Mesenchymal stem cell (in vitro differentiated cells and primary cell): Measurements from ENCODE around the gene HSPA1A.

Experiments used
- DNase-seq: peaks from one replicate; pipeline ENCODE4 v3.0.0-alpha.2; 2013
- H2AFZ ChIP-seq: one replicate; pipeline ENCODE4 v1.6.1; 2013; ENCODE audit warnings: low read depth, mild to moderate bottlenecking, control low read depth, inconsistent platforms, low read length, moderate library complexity
- H2AK5ac ChIP-seq: 2 replicates; pipeline ENCODE4 v1.6.1; 2013; ENCODE audit warnings: low read length, moderate library complexity, mild to moderate bottlenecking, inconsistent platforms; ENCODE audit not compliant: severe bottlenecking
- H2BK120ac ChIP-seq: one replicate; pipeline ENCODE4 v1.6.1; 2013; ENCODE audit warnings: low read depth, mild to moderate bottlenecking, inconsistent platforms, low read length, moderate library complexity
- H2BK12ac ChIP-seq, 2 experiments: one replicate each; pipeline ENCODE4 v1.6.1; 2013; ENCODE audit warnings: inconsistent platforms in 2 of 2, low read length in 2 of 2, mild to moderate bottlenecking in 2 of 2, moderate library complexity in 2 of 2, control low read depth in 1 of 2
- H2BK15ac ChIP-seq: one replicate; pipeline ENCODE4 v1.6.1; 2013; ENCODE audit warnings: mild to moderate bottlenecking, low read depth, inconsistent platforms; ENCODE audit not compliant: poor library complexity, severe bottlenecking
- H2BK5ac ChIP-seq: 2 replicates; pipeline ENCODE4 v1.6.1; 2013; ENCODE audit warnings: low read depth, mild to moderate bottlenecking, low read length, control low read depth, inconsistent platforms; ENCODE audit not compliant: poor library complexity, severe bottlenecking
- H3K14ac ChIP-seq, 2 experiments: one replicate each; pipeline ENCODE4 v1.6.1; 2013; ENCODE audit warnings: inconsistent platforms in 2 of 2, low read length in 2 of 2, control low read depth in 1 of 2, mild to moderate bottlenecking in 1 of 2, moderate library complexity in 1 of 2
- H3K18ac ChIP-seq, 2 experiments: one replicate each; pipeline ENCODE4 v1.6.1; 2013; ENCODE audit warnings: inconsistent platforms in 2 of 2, low read length in 2 of 2, control low read depth in 1 of 2, low read depth in 1 of 2, mild to moderate bottlenecking in 1 of 2
- H3K23ac ChIP-seq, 2 experiments: one replicate each; pipeline ENCODE4 v1.6.1; 2013; ENCODE audit warnings: inconsistent platforms in 2 of 2, low read length in 2 of 2, mild to moderate bottlenecking in 2 of 2, moderate library complexity in 2 of 2, control low read depth in 1 of 2
- H3K27ac ChIP-seq: 2 replicates; pipeline ENCODE4 v1.5.1; 2013; ENCODE audit warnings: mild to moderate bottlenecking, moderate library complexity, low read length, control low read depth, inconsistent platforms; ENCODE audit not compliant: poor library complexity, severe bottlenecking
- H3K27me3 ChIP-seq, 2 experiments: 2 replicates each; pipeline versions ENCODE4 v1.6.1 to v1.7.0; 2013; ENCODE audit warnings: low read length in 2 of 2, mild to moderate bottlenecking in 2 of 2, moderate library complexity in 2 of 2, control low read depth in 1 of 2, inconsistent platforms in 1 of 2; ENCODE audit not compliant: control insufficient read depth in 1 of 2, insufficient read depth in 1 of 2
- H3K36me3 ChIP-seq, 2 experiments: 2 replicates each; pipeline versions ENCODE4 v1.6.1 to v1.7.0; 2013; ENCODE audit warnings: low read length in 2 of 2, control low read depth in 1 of 2, inconsistent platforms in 1 of 2, low read depth in 1 of 2, mild to moderate bottlenecking in 1 of 2; ENCODE audit not compliant: insufficient read depth in 2 of 2, control insufficient read depth in 1 of 2
- H3K4ac ChIP-seq, 2 experiments: one replicate each; pipeline ENCODE4 v1.6.1; 2013; ENCODE audit warnings: inconsistent platforms in 2 of 2, low read length in 2 of 2, mild to moderate bottlenecking in 2 of 2, moderate library complexity in 2 of 2, control low read depth in 1 of 2, low read depth in 1 of 2
- H3K4me1 ChIP-seq: 2 replicates; pipeline ENCODE4 v1.6.1; 2013; ENCODE audit warnings: low read depth, low read length, control low read depth; ENCODE audit not compliant: control insufficient read depth, insufficient read depth
- H3K4me2 ChIP-seq: 2 replicates; pipeline ENCODE4 v1.6.1; 2013; ENCODE audit warnings: low read length, mild to moderate bottlenecking, inconsistent platforms; ENCODE audit not compliant: poor library complexity, severe bottlenecking
- H3K4me3 ChIP-seq, 2 experiments: 2 replicates each; pipeline versions ENCODE4 v1.5.1 to v1.7.0; 2013; ENCODE audit warnings: low read length in 2 of 2, mild to moderate bottlenecking in 2 of 2, control low read depth in 1 of 2, low read depth in 1 of 2; ENCODE audit not compliant: insufficient read depth in 1 of 2
- H3K79me1 ChIP-seq: replicated peaks from 2 replicates; pipeline ENCODE4 v1.6.1; 2013; ENCODE audit warnings: mild to moderate bottlenecking, control low read depth, low read length, inconsistent platforms; ENCODE audit not compliant: poor library complexity, severe bottlenecking
- H3K9ac ChIP-seq: 2 replicates; pipeline ENCODE4 v1.7.0; 2013; ENCODE audit warnings: mild to moderate bottlenecking, low read length, moderate library complexity
- H3K9me3 ChIP-seq: 2 replicates; pipeline ENCODE4 v1.7.0; 2013; ENCODE audit warnings: mild to moderate bottlenecking, low read length; ENCODE audit not compliant: control insufficient read depth
- H4K8ac ChIP-seq: one replicate; pipeline ENCODE4 v1.6.1; 2013; ENCODE audit warnings: inconsistent platforms, mild to moderate bottlenecking, low read length, moderate library complexity
- H4K91ac ChIP-seq: one replicate; pipeline ENCODE4 v1.6.1; 2013; ENCODE audit warnings: mild to moderate bottlenecking, low read length, inconsistent platforms
- WGBS: methylation state at CpG from one replicate; pipeline ENCODE4 v1.1.7; 2013; ENCODE audit warnings: mixed read lengths; 5-methylcytosine and 5-hydroxymethylcytosine counted together

Gene HSPA1A

DNA sequence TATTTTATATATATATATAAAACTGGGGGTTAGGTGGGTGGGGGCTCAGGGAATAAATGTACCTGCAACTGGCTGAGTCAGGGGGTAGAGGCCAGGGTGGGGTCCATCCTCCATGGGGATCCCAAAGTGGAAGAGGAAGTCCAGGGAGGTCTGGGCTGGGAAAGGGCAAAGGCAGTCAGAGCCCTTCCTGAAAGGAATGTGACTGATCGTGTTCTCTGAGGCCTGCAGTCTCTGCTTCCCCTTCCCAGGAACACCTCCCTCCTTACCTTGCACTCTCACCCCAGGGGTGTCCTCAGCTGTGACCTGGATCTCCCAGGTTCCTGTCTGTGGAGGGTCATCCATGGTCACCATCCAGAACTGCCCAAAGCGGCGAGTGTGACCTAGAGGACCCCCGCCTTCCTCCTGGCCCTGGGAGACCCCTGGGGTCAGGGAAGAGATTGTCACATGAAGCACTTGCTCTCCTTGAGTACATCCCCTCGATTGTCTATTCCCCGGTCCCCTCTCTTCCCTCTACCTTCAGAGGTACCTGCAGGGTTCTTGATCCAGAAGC is 48.2 kb upstream of the HSPA1A start:
- 83% methylated on average over 6 of the region's 6 CpGs for WGBS
- H3K4me1 ChIP-seq = peaks cover 12% of the 10 kb centered on the region
- peak overlapping the region in 1 of 2 experiments; percentile 82 for H3K14ac ChIP-seq
- no peak for DNase-seq
- no peak overlapping the region for H2BK120ac ChIP-seq
- H2BK5ac ChIP-seq = no peak overlapping the region
- no peak overlapping the region for H4K8ac ChIP-seq
- H2BK12ac ChIP-seq = no peak overlapping the region
- no peak overlapping the region for H3K4me2 ChIP-seq
- no peak overlapping the region for H2AFZ ChIP-seq
- H3K9me3 ChIP-seq = no peaks in the 10 kb centered on the region
- H2BK15ac ChIP-seq = peak overlapping the region; percentile 60
- H3K18ac ChIP-seq = no peak overlapping the region
- no peak overlapping the region for H3K27ac ChIP-seq
- H2AK5ac ChIP-seq = no peak overlapping the region
- H3K36me3 ChIP-seq = peaks cover 2 to 8% of the 10 kb centered on the region in 2 experiments
- H3K4ac ChIP-seq = no peak overlapping the region
- no peak overlapping the region for H3K23ac ChIP-seq
- peaks cover 0 to 6% of the 10 kb centered on the region in 2 experiments for H3K27me3 ChIP-seq
- H4K91ac ChIP-seq = no peak overlapping the region
- no peak overlapping the region for H3K9ac ChIP-seq
- H3K4me3 ChIP-seq = no peak overlapping the region
- no peaks in the 10 kb centered on the region for H3K79me1 ChIP-seq

- Histone ChIP-seq H2BK120ac (no peak overlapping the region), H3K27me3 (peaks cover 0 to 6% of the 10 kb centered on the region in 2 experiments), H4K8ac (no peak overlapping the region), H3K4me3 (no peak overlapping the region), H3K23ac (no peak overlapping the region), H3K4me1 (peaks cover 7% of the 10 kb centered on the region), H2AFZ (no peak overlapping the region), H2BK12ac (no peak overlapping the region), H3K79me1 (no peaks in the 10 kb centered on the region), H4K91ac (no peak overlapping the region), H3K9me3 (no peaks in the 10 kb centered on the region), H3K18ac (no peak overlapping the region), H3K27ac (no peak overlapping the region), H3K36me3 (peaks cover 0 to 3% of the 10 kb centered on the region in 2 experiments), H3K4ac (peak overlapping the region in 1 of 2 experiments; percentile 54), H3K4me2 (no peak overlapping the region), H2AK5ac (no peak overlapping the region), H2BK5ac (no peak overlapping the region), H3K9ac (no peak overlapping the region), H3K14ac (no peak overlapping the region), H2BK15ac (no peak overlapping the region)
- no peak for DNase-seq
- 93% methylated on average over 17 of the region's 18 CpGs for WGBS
These were observed 46.7 kb upstream of the HSPA1A start for GRCh38 chr6:31768363-31769257.

- Histone ChIP-seq H3K4me1 (peaks cover 7% of the 10 kb centered on the region), H3K27ac (no peak overlapping the region), H3K14ac (no peak overlapping the region), H2BK15ac (no peak overlapping the region), H3K9ac (no peak overlapping the region), H3K9me3 (no peaks in the 10 kb centered on the region), H2AFZ (no peak overlapping the region), H4K8ac (peak overlapping the region; percentile 80), H3K18ac (peak overlapping the region in 1 of 2 experiments; percentile 5), H3K36me3 (peaks cover 0 to 3% of the 10 kb centered on the region in 2 experiments), H2BK12ac (no peak overlapping the region), H2AK5ac (no peak overlapping the region), H3K79me1 (no peaks in the 10 kb centered on the region), H4K91ac (peak overlapping the region; percentile 52), H3K4me3 (no peak overlapping the region), H3K23ac (no peak overlapping the region), H2BK120ac (no peak overlapping the region), H3K4me2 (no peak overlapping the region), H3K27me3 (peaks cover 0 to 6% of the 10 kb centered on the region in 2 experiments), H3K4ac (no peak overlapping the region), H2BK5ac (no peak overlapping the region)
- peak; percentile 68 for DNase-seq
- 76% methylated on average over 9 of the region's 12 CpGs for WGBS
These were observed 45.5 kb upstream of the HSPA1A start for GRCh38 chr6:31769684-31770371.

DNA sequence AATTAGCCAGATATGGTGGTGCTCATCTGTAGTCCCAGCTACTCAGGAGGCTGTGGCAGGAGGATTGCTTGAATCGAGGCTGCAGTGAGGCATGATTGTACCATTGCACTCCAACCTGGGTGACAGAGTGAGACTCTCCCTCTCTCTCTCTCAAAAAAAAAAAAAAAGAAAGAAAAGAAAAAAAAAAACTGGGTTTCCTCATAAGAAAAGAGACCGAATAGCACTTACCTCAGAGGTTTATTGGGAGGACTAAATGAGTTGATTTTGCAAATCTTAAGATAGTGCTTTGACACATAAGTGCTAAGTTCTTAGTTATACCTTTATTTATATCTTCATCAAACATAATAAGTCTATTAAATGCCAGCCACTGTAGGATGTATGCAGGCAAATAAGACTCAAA is 44.5 kb upstream of the HSPA1A start:
- Histone ChIP-seq H3K18ac (no peak overlapping the region), H3K27ac (no peak overlapping the region), H2BK120ac (no peak overlapping the region), H2BK15ac (no peak overlapping the region), H3K9ac (no peak overlapping the region), H3K36me3 (no peaks in the 10 kb centered on the region), H3K4me3 (no peak overlapping the region), H3K23ac (no peak overlapping the region), H3K4ac (no peak overlapping the region), H3K4me2 (no peak overlapping the region), H3K79me1 (no peaks in the 10 kb centered on the region), H3K4me1 (peaks cover 7% of the 10 kb centered on the region), H4K8ac (no peak overlapping the region), H2AK5ac (no peak overlapping the region), H4K91ac (no peak overlapping the region), H3K14ac (no peak overlapping the region), H3K27me3 (peaks cover 0 to 6% of the 10 kb centered on the region in 2 experiments), H2BK5ac (no peak overlapping the region), H2BK12ac (no peak overlapping the region), H2AFZ (no peak overlapping the region), H3K9me3 (no peaks in the 10 kb centered on the region)
- WGBS = 83% methylated on average over 1 of the region's 2 CpGs
- no peak for DNase-seq
